ENCODE measurements around the gene RNASE4.

- no peak for TF ChIP-seq POLR2A (IDR thresholded peaks at IDR 0.05)
- TF ChIP-seq, protein P1, sequence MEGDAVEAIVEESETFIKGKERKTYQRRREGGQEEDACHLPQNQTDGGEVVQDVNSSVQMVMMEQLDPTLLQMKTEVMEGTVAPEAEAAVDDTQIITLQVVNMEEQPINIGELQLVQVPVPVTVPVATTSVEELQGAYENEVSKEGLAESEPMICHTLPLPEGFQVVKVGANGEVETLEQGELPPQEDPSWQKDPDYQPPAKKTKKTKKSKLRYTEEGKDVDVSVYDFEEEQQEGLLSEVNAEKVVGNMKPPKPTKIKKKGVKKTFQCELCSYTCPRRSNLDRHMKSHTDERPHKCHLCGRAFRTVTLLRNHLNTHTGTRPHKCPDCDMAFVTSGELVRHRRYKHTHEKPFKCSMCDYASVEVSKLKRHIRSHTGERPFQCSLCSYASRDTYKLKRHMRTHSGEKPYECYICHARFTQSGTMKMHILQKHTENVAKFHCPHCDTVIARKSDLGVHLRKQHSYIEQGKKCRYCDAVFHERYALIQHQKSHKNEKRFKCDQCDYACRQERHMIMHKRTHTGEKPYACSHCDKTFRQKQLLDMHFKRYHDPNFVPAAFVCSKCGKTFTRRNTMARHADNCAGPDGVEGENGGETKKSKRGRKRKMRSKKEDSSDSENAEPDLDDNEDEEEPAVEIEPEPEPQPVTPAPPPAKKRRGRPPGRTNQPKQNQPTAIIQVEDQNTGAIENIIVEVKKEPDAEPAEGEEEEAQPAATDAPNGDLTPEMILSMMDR (IDR thresholded peaks at IDR 0.05) = no peak
Measured at GRCh38 chr14:20656274-20656673, 28.1 kb upstream of the RNASE4 start.

All from sigmoid colon (tissue), 3 donors.